Measurements from ENCODE around the gene RNF125.
"Not testable (repeated sequence)": the region's sequence is repeated elsewhere in the genome, so short reads cannot be mapped to it uniquely, and the experiment has no call there.

RNF125 gene

DNA sequence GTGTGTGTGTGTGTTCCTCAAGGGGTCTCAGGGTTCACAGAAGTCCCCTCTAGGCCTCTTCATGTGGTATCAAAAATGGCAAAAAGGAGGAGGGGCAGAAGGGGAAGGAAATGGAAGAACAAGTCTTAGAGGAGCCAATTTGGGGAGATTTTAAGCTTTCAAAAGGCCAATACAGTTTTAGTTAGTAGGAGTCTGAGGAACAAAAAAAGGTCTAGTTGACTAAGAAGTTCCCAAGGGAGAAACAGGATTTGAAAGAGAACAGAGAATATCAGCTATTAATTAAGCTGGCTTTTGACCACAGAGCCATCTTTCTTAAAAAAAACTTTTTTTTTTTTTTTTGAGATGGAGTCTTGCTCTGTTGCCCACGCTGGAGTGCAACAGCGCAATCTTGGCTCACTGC lies 7.1 kb downstream of the RNF125 start:
- no peak for DNase-seq (ENCODE audit: low read depth)

- no peak for DNase-seq (ENCODE audit: low read depth)
These were observed 8.0 kb downstream of the RNF125 start for GRCh38 chr18:32026491-32027086.

DNA sequence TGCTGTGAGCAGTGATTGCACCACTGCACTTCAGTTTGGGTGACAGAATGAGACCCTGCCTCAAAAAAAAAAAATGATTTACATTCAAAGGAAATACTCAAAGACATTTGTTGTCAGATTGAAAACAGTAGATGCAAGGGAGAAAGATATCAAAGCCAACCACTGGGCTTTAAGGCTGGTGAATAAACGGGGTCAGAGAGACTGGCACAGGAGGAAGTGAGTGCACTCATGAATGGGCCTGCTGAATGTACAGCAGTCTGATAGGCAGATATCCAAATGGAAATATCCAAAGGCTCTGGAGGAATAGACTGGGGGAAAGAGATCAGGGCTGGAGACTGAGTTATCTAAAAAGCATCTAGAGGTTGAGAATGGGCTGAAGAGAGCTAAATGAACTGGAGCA lies 10.9 kb downstream of the RNF125 start:
- no peak for DNase-seq (ENCODE audit: low read depth)

DNA sequence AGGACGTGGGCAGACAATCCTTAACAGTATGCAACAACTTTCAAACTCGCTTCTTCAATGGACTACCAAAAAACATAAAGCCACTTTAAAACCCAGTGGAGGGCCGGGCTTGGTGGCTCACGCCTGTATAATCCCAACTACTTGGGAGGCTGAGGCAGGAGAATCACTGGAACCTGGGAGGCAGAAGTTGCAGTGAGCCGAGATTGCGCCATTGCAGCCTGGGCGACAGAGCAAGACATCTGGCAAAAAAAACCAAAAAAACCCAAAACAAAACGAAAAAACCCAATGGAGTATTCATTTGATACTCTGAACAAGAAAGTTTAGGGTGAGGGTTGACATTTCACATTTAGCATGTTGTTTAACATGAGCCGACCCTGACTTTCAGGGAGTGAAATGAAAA lies 14.0 kb downstream of the RNF125 start:
- DNase-seq (ENCODE audit: low read depth): no peak

GRCh38 chr18:32036506-32037180 lies 18.0 kb downstream of the RNF125 start:
- no peak for DNase-seq (ENCODE audit: low read depth)

DNA sequence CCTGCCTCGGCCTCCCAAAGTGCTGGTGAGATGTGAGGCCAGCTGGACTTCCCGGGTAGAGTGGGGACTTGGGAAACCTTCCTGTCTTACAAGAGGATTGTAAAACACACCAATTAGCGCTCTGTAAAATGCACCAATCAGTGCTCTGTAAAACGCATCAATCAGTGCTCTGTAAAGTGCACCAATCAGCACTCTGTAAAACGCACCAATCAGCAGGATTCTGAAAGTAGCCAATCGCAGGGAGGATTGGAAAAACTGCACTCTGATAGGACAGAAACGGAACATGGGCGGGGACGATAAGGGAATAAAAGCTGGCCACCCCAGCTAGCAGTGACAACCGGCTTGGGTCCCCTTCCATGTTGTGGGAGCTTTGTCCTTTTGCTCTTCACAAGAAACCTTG lies 19.0 kb downstream of the RNF125 start:
- DNase-seq (ENCODE audit: low read depth): no peak

DNA sequence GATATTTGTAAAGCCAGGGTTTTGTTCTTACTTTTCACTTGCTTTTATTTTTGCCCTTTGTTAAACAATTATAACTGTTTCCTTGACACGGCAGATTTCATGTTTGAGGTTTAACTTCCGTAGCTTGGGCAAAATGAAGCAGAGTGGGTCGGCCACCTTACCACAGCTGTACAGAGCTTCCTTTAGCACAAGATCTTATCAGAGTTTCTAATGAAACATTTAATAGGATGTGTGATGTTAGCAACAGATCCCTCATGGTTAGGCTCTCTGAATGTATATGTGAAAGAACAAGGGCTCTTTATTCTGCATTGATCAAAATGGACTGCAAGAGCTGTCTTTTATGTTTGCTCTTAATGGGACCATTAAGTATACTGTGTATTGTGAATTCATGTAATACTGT lies 22.3 kb downstream of the RNF125 start:
- DNase-seq (ENCODE audit: low read depth): peak; percentile 28

DNA sequence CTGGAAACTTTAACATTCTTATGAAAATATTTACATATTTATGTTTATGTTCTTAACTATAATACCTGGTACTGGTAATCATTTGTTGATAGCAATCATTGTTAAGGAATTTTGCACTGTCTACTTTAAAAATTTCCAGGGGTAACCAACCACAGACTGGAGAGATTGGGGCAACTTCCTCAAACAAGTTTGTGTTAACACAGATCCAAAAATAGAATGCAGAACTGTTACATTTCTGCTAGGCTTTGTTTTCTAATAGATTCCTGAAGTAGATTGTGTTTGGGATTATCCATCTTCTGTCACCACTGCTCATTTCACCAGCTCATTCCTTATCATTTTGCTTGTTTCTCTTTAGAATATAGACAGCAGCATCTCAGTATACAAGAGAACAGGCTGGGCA lies 23.7 kb downstream of the RNF125 start:
- no peak for DNase-seq (ENCODE audit: low read depth)

DNA sequence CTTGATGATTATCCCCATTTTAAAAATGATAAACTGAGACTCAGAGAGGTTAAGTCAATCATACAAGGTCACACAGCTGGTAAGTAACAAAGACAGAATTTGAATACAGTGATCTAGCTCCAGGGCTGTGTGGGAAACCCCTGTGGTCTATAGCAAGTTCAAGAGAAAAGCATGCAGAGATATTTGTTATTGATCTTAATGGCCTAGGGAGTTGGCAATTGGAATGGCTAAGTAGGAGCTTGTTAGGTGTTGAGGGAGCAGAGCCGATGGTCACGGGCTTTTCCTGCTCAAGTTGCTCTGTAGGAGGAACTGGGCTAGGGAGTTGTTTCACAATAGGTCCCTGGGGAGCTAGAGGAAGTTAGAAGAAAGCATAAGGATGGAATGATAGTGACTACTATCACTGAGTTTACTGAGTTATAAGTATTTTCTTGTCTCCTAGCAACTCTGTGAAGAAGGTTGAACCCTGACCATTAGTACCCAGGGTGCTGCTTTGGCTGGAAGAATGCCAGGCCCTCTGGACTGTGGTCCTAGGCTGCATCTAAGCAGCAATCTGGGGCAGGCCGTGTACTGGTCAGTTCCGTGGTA lies 30.0 kb downstream of the RNF125 start:
- DNase-seq (ENCODE audit: low read depth): no peak

DNA sequence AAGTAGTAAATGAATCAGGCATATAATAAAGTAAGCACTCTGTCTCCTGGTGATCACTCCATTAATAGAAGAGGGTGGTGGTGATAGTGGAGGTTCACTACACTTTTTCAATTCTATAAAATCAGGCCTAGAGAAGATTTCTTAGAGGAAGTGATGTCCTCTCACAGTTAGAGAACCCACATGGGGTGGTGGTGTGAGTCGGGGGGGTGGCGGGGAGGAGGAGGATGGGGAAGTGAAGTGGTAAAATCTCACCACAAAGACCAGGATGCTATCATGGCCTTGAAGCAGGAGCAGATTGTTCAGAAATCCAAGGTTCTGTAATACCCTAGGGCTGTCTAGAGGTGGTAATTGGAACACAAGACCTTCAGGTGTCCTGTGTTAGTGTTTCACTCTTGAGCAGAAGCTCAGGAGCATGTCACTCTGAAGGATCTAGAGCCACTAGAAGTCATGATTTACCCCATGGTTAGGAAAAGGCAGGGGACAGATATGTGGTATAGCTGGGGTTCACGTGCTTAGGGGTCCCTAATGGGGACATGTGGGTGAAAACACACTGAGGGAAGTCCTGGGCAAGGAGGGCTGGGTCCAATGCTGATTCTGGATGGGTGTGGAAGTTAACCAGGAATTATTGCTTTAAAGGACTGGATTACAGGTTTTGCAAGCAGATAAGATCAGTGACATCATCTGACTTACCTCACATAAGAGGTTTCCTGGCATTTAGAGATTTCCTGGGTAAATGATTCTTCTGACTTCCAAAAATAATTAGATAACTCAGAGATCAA lies 31.0 kb downstream of the RNF125 start:
- peak; percentile 12 for DNase-seq (ENCODE audit: low read depth)

GRCh38 chr18:32056613-32057358 lies 38.2 kb downstream of the RNF125 start:
- no peak for DNase-seq (ENCODE audit: low read depth)

DNA sequence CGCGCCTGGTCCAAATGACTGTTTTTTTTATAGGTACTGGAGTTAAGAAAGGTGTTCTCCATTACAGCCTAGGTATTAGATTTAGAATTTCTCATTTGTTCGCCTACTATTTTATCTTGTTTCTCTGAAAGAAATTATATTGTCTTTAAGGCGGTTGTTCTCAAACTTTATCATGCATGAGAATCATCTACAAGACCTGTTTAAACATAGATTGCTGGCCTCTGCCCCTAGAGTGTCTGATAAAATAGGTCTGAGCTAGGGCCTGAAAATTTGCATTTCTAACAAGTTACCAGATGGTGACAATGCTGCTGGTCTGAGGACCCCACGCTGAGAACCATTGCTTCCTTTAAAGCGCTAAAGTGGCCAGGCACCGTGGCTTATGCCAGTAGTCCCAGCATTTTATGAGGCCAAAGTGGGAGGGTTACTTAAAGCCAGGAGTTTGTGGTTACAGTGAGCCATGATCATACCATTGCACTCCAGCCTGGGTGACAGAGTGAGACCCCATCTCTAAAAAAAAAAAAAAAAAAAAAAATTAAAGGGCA lies 39.1 kb downstream of the RNF125 start:
- DNase-seq (ENCODE audit: low read depth): no peak

DNA sequence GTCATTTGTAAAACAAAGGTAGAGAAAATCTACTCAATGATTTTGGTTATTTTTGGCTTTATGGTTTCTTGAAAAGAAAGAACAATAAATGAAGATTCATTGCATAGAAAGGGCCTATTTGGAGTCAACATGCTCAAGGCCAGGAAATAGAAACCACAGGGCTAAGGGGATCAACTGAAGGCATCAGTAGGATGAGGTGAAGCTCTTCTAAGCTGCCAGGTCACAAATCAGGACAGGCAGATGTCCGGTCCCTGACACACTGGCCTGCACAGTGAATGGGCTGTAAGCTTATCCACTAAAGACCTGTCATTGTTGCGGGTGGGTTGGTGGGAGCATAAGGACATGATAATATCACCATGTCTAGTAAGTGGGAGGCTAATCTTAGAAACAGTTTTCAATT lies 41.4 kb downstream of the RNF125 start:
- no peak for DNase-seq (ENCODE audit: low read depth)

- DNase-seq (ENCODE audit: low read depth): no peak
These were observed 48.9 kb downstream of the RNF125 start for GRCh38 chr18:32067375-32068167.

DNA sequence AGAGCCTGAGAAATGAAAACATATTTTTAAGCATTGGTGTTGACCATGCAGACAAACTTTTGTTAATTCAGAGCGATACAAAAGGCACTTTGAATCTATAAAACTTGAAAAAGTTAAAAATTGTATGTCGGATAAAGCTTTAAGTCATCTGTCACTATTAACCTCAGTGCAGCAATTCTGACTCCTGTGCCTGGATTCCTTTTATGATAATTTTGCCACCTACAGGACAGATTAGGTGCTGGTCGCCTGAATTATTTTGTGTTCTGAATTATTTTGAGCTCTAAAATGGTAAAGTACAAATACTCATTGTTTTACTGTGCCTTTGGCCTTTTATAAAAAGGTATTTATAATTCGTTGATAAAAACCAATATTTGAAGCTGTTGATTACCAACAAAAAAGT lies 53.7 kb downstream of the RNF125 start:
- DNase-seq (ENCODE audit: low read depth): no peak

- no peak for DNase-seq (ENCODE audit: low read depth)
These were observed 55.6 kb downstream of the RNF125 start for GRCh38 chr18:32074206-32074605.

DNA sequence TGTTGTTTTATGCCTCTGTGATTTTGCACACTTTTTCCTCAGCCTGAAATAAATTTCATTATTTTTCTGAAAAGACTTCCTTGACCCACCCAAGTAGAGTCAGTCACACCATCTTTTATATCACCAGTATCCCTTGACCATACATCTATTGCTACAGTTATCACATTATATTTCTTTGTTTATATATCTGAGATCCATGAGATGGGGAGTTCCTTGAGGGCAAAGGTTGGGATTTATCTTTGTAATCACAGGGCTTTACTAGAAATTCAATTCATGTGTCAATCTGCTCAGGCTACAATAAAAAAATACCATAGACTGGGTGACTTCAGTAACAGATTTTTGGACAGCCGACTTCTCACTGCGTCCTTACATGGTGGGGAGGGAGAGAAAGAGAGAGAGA lies 60.2 kb downstream of the RNF125 start:
- DNase-seq (ENCODE audit: low read depth): no peak

DNA sequence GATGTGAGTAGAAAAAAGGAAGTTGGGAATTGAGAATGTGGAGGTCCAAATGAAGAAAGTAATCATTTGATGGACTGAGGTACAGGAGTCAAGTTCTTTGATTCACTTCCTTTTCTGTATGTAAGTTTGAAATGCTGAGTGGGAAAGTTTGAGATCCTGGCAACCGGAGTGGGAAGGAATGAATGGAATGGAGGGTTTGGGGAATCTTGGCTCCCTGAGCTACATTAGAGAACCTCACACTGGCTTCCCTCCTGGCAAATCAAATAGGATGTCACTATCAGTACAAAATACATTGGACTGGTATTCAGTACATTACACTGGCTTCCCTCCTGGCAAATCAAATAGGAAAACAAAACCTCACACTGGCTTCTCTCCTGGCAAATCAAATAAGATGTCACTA lies 63.3 kb downstream of the RNF125 start:
- DNase-seq (ENCODE audit: low read depth): no peak

GRCh38 chr18:32083781-32084180 lies 65.2 kb downstream of the RNF125 start:
- no peak for DNase-seq (ENCODE audit: low read depth)

DNA sequence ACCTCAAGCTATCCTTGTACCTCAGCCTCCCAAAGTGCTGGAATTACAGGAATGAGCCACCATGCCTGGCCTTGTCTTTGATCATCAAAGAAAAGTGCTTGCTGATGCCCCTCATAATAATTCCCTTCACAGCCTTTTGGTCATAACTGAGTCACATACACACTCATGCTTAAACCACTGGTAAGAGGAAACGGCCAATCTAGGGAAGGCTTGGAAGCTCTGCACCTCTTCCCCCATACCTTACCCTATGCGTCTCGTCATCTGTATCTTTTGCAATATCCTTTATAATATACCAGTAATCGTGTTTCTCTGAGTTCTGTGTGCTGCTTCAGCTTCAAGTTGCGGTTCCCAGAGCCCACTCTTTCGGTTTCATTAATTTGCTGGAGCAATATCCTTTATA lies 68.3 kb downstream of the RNF125 start:
- no peak for DNase-seq (ENCODE audit: low read depth)

DNA sequence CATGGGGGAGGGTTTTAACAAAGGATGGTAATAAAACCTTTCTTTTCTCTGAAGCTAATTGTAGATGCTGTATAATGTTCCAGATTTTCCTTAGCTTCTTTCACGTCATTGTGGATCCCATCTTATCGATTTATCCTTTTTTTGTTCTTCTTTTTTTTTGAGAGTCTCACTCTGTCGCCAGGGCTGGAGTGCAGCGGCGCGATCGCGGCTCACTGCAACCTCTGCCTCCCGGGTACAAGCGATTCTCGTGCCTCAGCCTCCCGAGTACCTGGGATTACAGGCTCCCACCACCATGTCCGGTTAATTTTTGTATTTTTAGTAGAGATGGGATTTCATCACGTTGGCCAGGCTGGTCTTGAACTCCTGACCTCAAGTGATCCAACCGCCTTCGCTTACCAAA lies 72.2 kb downstream of the RNF125 start:
- not testable (repeated sequence) for DNase-seq (ENCODE audit: low read depth)
